ENCODE results near the gene KCNAB1. TPM values are rescaled to one million over a fixed set of nuclear protein-coding genes. Genes with fewer than 3 reads are reported as not detected.

KCNAB1 gene
- total and polyA plus RNA-seq, 4 donors = 0.16 to 2.4 (median 0.72) TPM

GRCh38 chr3:156581033-156581432 lies 460.7 kb downstream of the KCNAB1 start:
- TF ChIP-seq CTCF (IDR thresholded peaks at IDR 0.05; ENCODE audit: control extremely low read depth, extremely low read depth) = no peak
- no peak for DNase-seq
- no peak overlapping the region for H3K4me3 ChIP-seq

GRCh38 chr3:156581954-156582353 lies 461.6 kb downstream of the KCNAB1 start:
- Histone ChIP-seq H3K27ac (ENCODE audit: low read depth in 1 of 2, low read length in 1 of 2) (no peak overlapping the region), H3K4me3 (no peak overlapping the region), H3K9ac (ENCODE audit: insufficient read depth in 1 of 2, low read length in 2 of 2) (no peak overlapping the region), H3K36me3 (ENCODE audit: control insufficient read depth in 4 of 4, insufficient read depth in 4 of 4, low read length in 4 of 4) (no peaks in the 10 kb centered on the region), H3K9me3 (ENCODE audit: control insufficient read depth in 4 of 4, insufficient read depth in 3 of 4, low read length in 3 of 4) (no peaks in the 10 kb centered on the region), H3K27me3 (ENCODE audit: control insufficient read depth in 3 of 3, insufficient read depth in 3 of 3, low read length in 2 of 3) (no peaks in the 10 kb centered on the region), H3K4me1 (ENCODE audit: control insufficient read depth in 5 of 5, insufficient read depth in 5 of 5, low read length in 5 of 5) (no peaks in the 10 kb centered on the region)
- DNase-seq (no peak), ATAC-seq (ENCODE audit: insufficient read depth, low FRiP score) (no peak)
- TF ChIP-seq CTCF (IDR thresholded peaks at IDR 0.05; ENCODE audit: control extremely low read depth, extremely low read depth) = no peak

More at GRCh38 chr3:156581033-156581432, 460.7 kb downstream of the KCNAB1 start:
- Histone ChIP-seq H3K36me3 (ENCODE audit: control insufficient read depth in 4 of 4, insufficient read depth in 4 of 4, low read length in 4 of 4) (no peaks in the 10 kb centered on the region), H3K27me3 (ENCODE audit: control insufficient read depth in 3 of 3, insufficient read depth in 3 of 3, low read length in 2 of 3) (no peaks in the 10 kb centered on the region), H3K9ac (ENCODE audit: insufficient read depth in 1 of 2, low read length in 2 of 2) (no peak overlapping the region), H3K4me1 (ENCODE audit: control insufficient read depth in 5 of 5, insufficient read depth in 5 of 5, low read length in 5 of 5) (no peaks in the 10 kb centered on the region), H3K27ac (ENCODE audit: low read depth in 1 of 2, low read length in 1 of 2) (no peak overlapping the region), H3K9me3 (ENCODE audit: control insufficient read depth in 4 of 4, insufficient read depth in 3 of 4, low read length in 3 of 4) (no peaks in the 10 kb centered on the region)
- no peak for ATAC-seq (ENCODE audit: insufficient read depth, low FRiP score)
- WGBS, 2 donors = 93 to 96% methylated on average over 4 of the region's 4 CpGs

GRCh38 chr3:156582532-156583183 lies 462.3 kb downstream of the KCNAB1 start:
- Histone ChIP-seq H3K9ac (ENCODE audit: insufficient read depth in 1 of 2, low read length in 2 of 2) (no peak overlapping the region), H3K36me3 (ENCODE audit: control insufficient read depth in 4 of 4, insufficient read depth in 4 of 4, low read length in 4 of 4) (no peaks in the 10 kb centered on the region), H3K27me3 (ENCODE audit: control insufficient read depth in 3 of 3, insufficient read depth in 3 of 3, low read length in 2 of 3) (no peaks in the 10 kb centered on the region), H3K9me3 (ENCODE audit: control insufficient read depth in 4 of 4, insufficient read depth in 3 of 4, low read length in 3 of 4) (no peaks in the 10 kb centered on the region), H3K4me3 (no peak overlapping the region), H3K4me1 (ENCODE audit: control insufficient read depth in 5 of 5, insufficient read depth in 5 of 5, low read length in 5 of 5) (no peaks in the 10 kb centered on the region), H3K27ac (ENCODE audit: low read depth in 1 of 2, low read length in 1 of 2) (no peak overlapping the region)
- ATAC-seq (ENCODE audit: insufficient read depth, low FRiP score) = no peak
- WGBS, 2 donors = 85% methylated on average over 4 of the region's 4 CpGs
- no peak for TF ChIP-seq CTCF (IDR thresholded peaks at IDR 0.05; ENCODE audit: control extremely low read depth, extremely low read depth)
- no peak for DNase-seq

GRCh38 chr3:156583469-156583868 lies 463.1 kb downstream of the KCNAB1 start:
- no peak for TF ChIP-seq CTCF (IDR thresholded peaks at IDR 0.05; ENCODE audit: control extremely low read depth, extremely low read depth)
- no peak overlapping the region for H3K9ac ChIP-seq (ENCODE audit: insufficient read depth in 1 of 2, low read length in 2 of 2)
- no peaks in the 10 kb centered on the region for H3K9me3 ChIP-seq (ENCODE audit: control insufficient read depth in 4 of 4, insufficient read depth in 3 of 4, low read length in 3 of 4)
- H3K4me1 ChIP-seq (ENCODE audit: control insufficient read depth in 5 of 5, insufficient read depth in 5 of 5, low read length in 5 of 5) = no peaks in the 10 kb centered on the region
- H3K27me3 ChIP-seq (ENCODE audit: control insufficient read depth in 3 of 3, insufficient read depth in 3 of 3, low read length in 2 of 3) = no peaks in the 10 kb centered on the region
- DNase-seq (no peak), ATAC-seq (ENCODE audit: insufficient read depth, low FRiP score) (no peak)
- H3K4me3 ChIP-seq = no peak overlapping the region
- H3K36me3 ChIP-seq (ENCODE audit: control insufficient read depth in 4 of 4, insufficient read depth in 4 of 4, low read length in 4 of 4) = no peaks in the 10 kb centered on the region
- H3K27ac ChIP-seq (ENCODE audit: low read depth in 1 of 2, low read length in 1 of 2) = no peak overlapping the region
